Hepatocyte (in vitro differentiated cells): ENCODE results near the gene CCDC106.

Experiments
- CTCF ChIP-seq: fragments of 200-600 bp; sonication (generic); IDR thresholded peaks from 2 replicates; pipeline ENCODE4 v1.5.1; 2016; ENCODE audit warnings: antibody characterized with exemption, mild to moderate bottlenecking; ENCODE audit not compliant: poor library complexity
- EZH2 ChIP-seq: fragments of 200-600 bp; sonication (generic); IDR thresholded peaks from 2 replicates; pipeline ENCODE4 v1.6.1; 2016; ENCODE audit warnings: antibody characterized with exemption, mild to moderate bottlenecking, borderline replicate concordance
- EZH2phosphoT487 ChIP-seq: fragments of 200-600 bp; sonication (generic); IDR thresholded peaks from one replicate; pipeline ENCODE4 v1.6.1; 2018; ENCODE audit warnings: antibody characterized with exemption, mild to moderate bottlenecking, low read depth, moderate library complexity; ENCODE audit not compliant: unreplicated experiment, severe bottlenecking

- TF ChIP-seq CTCF, result no peak
- TF ChIP-seq EZH2, result no peak
- no peak for TF ChIP-seq EZH2phosphoT487
Observed at GRCh38 chr19:55697069-55697440, 49.0 kb downstream of the CCDC106 start.
